Ascending aorta (tissue), 2 donors: ENCODE data around the gene TAF7. TPM values are rescaled to one million over a fixed set of nuclear protein-coding genes. Genes with fewer than 3 reads are reported as not detected.
A peak's percentile ranks its signal among the peaks of the same experiment; 100 is the strongest.

ENCODE experiments used
- DNase-seq, 2 donors: peaks; one replicate each; pipeline ENCODE4 v3.0.0-alpha.2; 2019; ENCODE audit warnings: low spot score in 2 of 2
- H3K27ac ChIP-seq, 2 donors: fragments of 200-600 bp; sonication (generic); one replicate each; pipeline ENCODE4 v1.5.1; 2016 to 2017; ENCODE audit warnings: mild to moderate bottlenecking in 1 of 2
- H3K27me3 ChIP-seq: fragments of 200-600 bp; sonication (generic); one replicate; pipeline ENCODE4 v1.5.1; 2017
- H3K36me3 ChIP-seq, 2 donors: fragments of 200-600 bp; sonication (generic); one replicate each; pipeline ENCODE4 v1.5.1; 2016
- H3K4me1 ChIP-seq, 2 donors: fragments of 200-600 bp; sonication (generic); one replicate each; pipeline ENCODE4 v1.5.1; 2016 to 2017; ENCODE audit warnings: mild to moderate bottlenecking in 1 of 2
- H3K4me3 ChIP-seq, 2 donors: fragments of 200-600 bp; sonication (generic); one replicate each; pipeline ENCODE4 v1.5.1; 2016 to 2017; ENCODE audit warnings: mild to moderate bottlenecking in 1 of 2
- H3K9me3 ChIP-seq, 2 donors: fragments of 200-600 bp; sonication (generic); one replicate each; pipeline ENCODE4 v1.5.1; 2016
- CTCF ChIP-seq, 3 experiments: fragments of 200-600 bp in 2 of 3; fragments of 450-650 bp in 1 of 3; sonication (generic) in 2 of 3; IDR thresholded peaks; one replicate each; pipeline ENCODE4 v1.5.1; 2016 to 2019; ENCODE audit warnings: antibody characterized with exemption in 3 of 3, mild to moderate bottlenecking in 1 of 3, moderate library complexity in 1 of 3
- intact Hi-C: fragments of 100-400 bp; cut with DNase I; formaldehyde crosslinking; loops from one replicate; pipeline ENCODE4 v1.15.1; 2023
- total RNA-seq: library from RNA; depleted of rRNA; stranded (reverse); fragments of >200 nt; gene quantifications from one replicate; pipeline ENCODE4 v1.1.0, GENCODE V29; 2016

Gene TAF7
- total RNA-seq, 1 donor from 2014 or later = 30.1 TPM

GRCh38 chr5:141313711-141314110 is 6.9 kb downstream of the TAF7 start:
- H3K27me3 ChIP-seq = no peaks in the 10 kb centered on the region
- H3K4me3 ChIP-seq = no peak overlapping the region
- H3K36me3 ChIP-seq = peaks cover 4 to 45% of the 10 kb centered on the region in 2 donors
- H3K4me1 ChIP-seq = no peaks in the 10 kb centered on the region
- no peak overlapping the region for H3K27ac ChIP-seq
- no peak for DNase-seq
- H3K9me3 ChIP-seq = peaks cover 79 to 100% of the 10 kb centered on the region in 2 donors
- intact Hi-C loops = no loop called here
- TF ChIP-seq CTCF (IDR thresholded peaks at IDR 0.05) = no peak

GRCh38 chr5:141306630-141307029 is 14.0 kb downstream of the TAF7 start:
- H3K9me3 ChIP-seq = peaks cover 72 to 100% of the 10 kb centered on the region in 2 donors
- H3K36me3 ChIP-seq = peaks cover 0 to 14% of the 10 kb centered on the region in 2 donors
- no peak for DNase-seq
- H3K4me1 ChIP-seq = no peaks in the 10 kb centered on the region
- no peak overlapping the region for H3K27ac ChIP-seq
- no peak for TF ChIP-seq CTCF (IDR thresholded peaks at IDR 0.05)
- no peaks in the 10 kb centered on the region for H3K27me3 ChIP-seq
- intact Hi-C loops = no loop called here
- H3K4me3 ChIP-seq = no peak overlapping the region

- Histone ChIP-seq H3K9me3 (peaks cover 78 to 100% of the 10 kb centered on the region in 2 donors), H3K36me3 (peaks cover 0 to 9% of the 10 kb centered on the region in 2 donors), H3K27ac (no peak within 1 kb of the TSS), H3K4me3 (peak within 1 kb of the TSS in 1 of 2 donors; percentile 21), H3K4me1 (no peaks in the 10 kb centered on the region), H3K27me3 (no peaks in the 10 kb centered on the region)
- DNase-seq = no peak
- intact Hi-C loops = no loop called here
- TF ChIP-seq CTCF (IDR thresholded peaks at IDR 0.05) = no peak
Measured at GRCh38 chr5:141303756-141304155, 16.8 kb downstream of the TAF7 start, which contains the start of gene SLC25A2. Gene SLC25A2 (minus strand): TSS chr5:141304049. CDS start chr5:141303865, 184 bp downstream.

GRCh38 chr5:141298376-141298775 is 22.2 kb downstream of the TAF7 start:
- Histone ChIP-seq H3K4me1 (no peaks in the 10 kb centered on the region), H3K36me3 (peaks cover 4 to 12% of the 10 kb centered on the region in 2 donors), H3K9me3 (peaks cover 64 to 98% of the 10 kb centered on the region in 2 donors), H3K4me3 (no peak overlapping the region), H3K27me3 (no peaks in the 10 kb centered on the region), H3K27ac (no peak overlapping the region)
- DNase-seq = no peak
- intact Hi-C loops = no loop called here
- TF ChIP-seq CTCF (IDR thresholded peaks at IDR 0.05) = no peak

- intact Hi-C loops = no loop called here
- H3K4me1 ChIP-seq = no peaks in the 10 kb centered on the region
- no peak overlapping the region for H3K4me3 ChIP-seq
- H3K27me3 ChIP-seq = no peaks in the 10 kb centered on the region
- DNase-seq = no peak
- H3K27ac ChIP-seq = no peak overlapping the region
- H3K9me3 ChIP-seq = peaks cover 65 to 100% of the 10 kb centered on the region in 2 donors
- no peaks in the 10 kb centered on the region for H3K36me3 ChIP-seq
- no peak for TF ChIP-seq CTCF (IDR thresholded peaks at IDR 0.05)
Measured at GRCh38 chr5:141272906-141273305, 47.7 kb downstream of the TAF7 start.

GRCh38 chr5:141269195-141269594 is 51.4 kb downstream of the TAF7 start:
- H3K4me3 ChIP-seq = no peak overlapping the region
- intact Hi-C loops = no loop called here
- H3K27ac ChIP-seq = no peak overlapping the region

More at GRCh38 chr5:141269195-141269594, 51.4 kb downstream of the TAF7 start:
- no peak for DNase-seq
- TF ChIP-seq CTCF (IDR thresholded peaks at IDR 0.05) = no peak
- no peaks in the 10 kb centered on the region for H3K36me3 ChIP-seq
- H3K4me1 ChIP-seq = no peaks in the 10 kb centered on the region
- peaks cover 79 to 100% of the 10 kb centered on the region in 2 donors for H3K9me3 ChIP-seq
- H3K27me3 ChIP-seq = no peaks in the 10 kb centered on the region
